ENCODE data around the gene TET2.

The TET2 gene

GRCh38 chr4:105246712-105247111 is 100.0 kb downstream of the TET2 start:
- peaks cover 22% of the 10 kb centered on the region for H3K36me3 Mint-ChIP-seq (ENCODE audit: low read depth)
- H3K27ac Mint-ChIP-seq, result no peak overlapping the region
- H3K27me3 Mint-ChIP-seq (ENCODE audit: low read depth), result no peaks in the 10 kb centered on the region
- H3K4me1 Mint-ChIP-seq (ENCODE audit: low read depth), result no peaks in the 10 kb centered on the region
- no peak for DNase-seq (ENCODE audit: low spot score)
- no peaks in the 10 kb centered on the region for H3K9me3 Mint-ChIP-seq
- no peak overlapping the region for H3K4me3 Mint-ChIP-seq

GRCh38 chr4:105248613-105249012 is 101.9 kb downstream of the TET2 start:
- Mint-ChIP-seq H3K4me3 (no peak overlapping the region), H3K27me3 (ENCODE audit: low read depth) (no peaks in the 10 kb centered on the region), H3K36me3 (ENCODE audit: low read depth) (peaks cover 28% of the 10 kb centered on the region), H3K4me1 (ENCODE audit: low read depth) (no peaks in the 10 kb centered on the region), H3K9me3 (peaks cover 10% of the 10 kb centered on the region), H3K27ac (no peak overlapping the region)
- DNase-seq (ENCODE audit: low spot score), result no peak

- no peak for DNase-seq (ENCODE audit: low spot score)
- peaks cover 42% of the 10 kb centered on the region for H3K36me3 Mint-ChIP-seq (ENCODE audit: low read depth)
- H3K9me3 Mint-ChIP-seq, result peaks cover 15% of the 10 kb centered on the region
- H3K4me3 Mint-ChIP-seq, result no peak overlapping the region
- H3K27ac Mint-ChIP-seq, result no peak overlapping the region
- no peaks in the 10 kb centered on the region for H3K4me1 Mint-ChIP-seq (ENCODE audit: low read depth)
- H3K27me3 Mint-ChIP-seq (ENCODE audit: low read depth), result no peaks in the 10 kb centered on the region
These were observed 111.3 kb downstream of the TET2 start for GRCh38 chr4:105257817-105258495.

GRCh38 chr4:105265689-105266088 is 119.0 kb downstream of the TET2 start:
- H3K36me3 Mint-ChIP-seq (ENCODE audit: low read depth), result peaks cover 65% of the 10 kb centered on the region
- H3K4me3 Mint-ChIP-seq, result no peak overlapping the region
- no peak overlapping the region for H3K27ac Mint-ChIP-seq
- DNase-seq (ENCODE audit: low spot score), result no peak
- H3K9me3 Mint-ChIP-seq, result peaks cover 4% of the 10 kb centered on the region
- no peaks in the 10 kb centered on the region for H3K27me3 Mint-ChIP-seq (ENCODE audit: low read depth)
- H3K4me1 Mint-ChIP-seq (ENCODE audit: low read depth), result no peaks in the 10 kb centered on the region

- Mint-ChIP-seq H3K27ac (no peak overlapping the region), H3K4me3 (no peak overlapping the region), H3K9me3 (peaks cover 4% of the 10 kb centered on the region), H3K4me1 (ENCODE audit: low read depth) (peaks cover 9% of the 10 kb centered on the region), H3K27me3 (ENCODE audit: low read depth) (no peaks in the 10 kb centered on the region), H3K36me3 (ENCODE audit: low read depth) (peaks cover 71% of the 10 kb centered on the region)
- DNase-seq (ENCODE audit: low spot score), result no peak
These were observed 120.6 kb downstream of the TET2 start for GRCh38 chr4:105267280-105267679.

GRCh38 chr4:105272002-105272401 is 125.3 kb downstream of the TET2 start:
- peaks cover 14% of the 10 kb centered on the region for H3K4me1 Mint-ChIP-seq (ENCODE audit: low read depth)
- no peak for DNase-seq (ENCODE audit: low spot score)
- H3K27me3 Mint-ChIP-seq (ENCODE audit: low read depth), result no peaks in the 10 kb centered on the region
- H3K4me3 Mint-ChIP-seq, result no peak overlapping the region
- peaks cover 76% of the 10 kb centered on the region for H3K36me3 Mint-ChIP-seq (ENCODE audit: low read depth)
- H3K9me3 Mint-ChIP-seq, result peaks cover 4% of the 10 kb centered on the region
- no peak overlapping the region for H3K27ac Mint-ChIP-seq

GRCh38 chr4:105273230-105273629 is 126.6 kb downstream of the TET2 start:
- no peaks in the 10 kb centered on the region for H3K27me3 Mint-ChIP-seq (ENCODE audit: low read depth)
- H3K4me3 Mint-ChIP-seq, result no peak overlapping the region
- H3K27ac Mint-ChIP-seq, result no peak overlapping the region
- no peak for DNase-seq (ENCODE audit: low spot score)
- H3K9me3 Mint-ChIP-seq, result peaks cover 4% of the 10 kb centered on the region
- peaks cover 75% of the 10 kb centered on the region for H3K36me3 Mint-ChIP-seq (ENCODE audit: low read depth)
- peaks cover 14% of the 10 kb centered on the region for H3K4me1 Mint-ChIP-seq (ENCODE audit: low read depth)

- Mint-ChIP-seq H3K27me3 (ENCODE audit: low read depth) (no peaks in the 10 kb centered on the region), H3K36me3 (ENCODE audit: low read depth) (peaks cover 68% of the 10 kb centered on the region), H3K4me1 (ENCODE audit: low read depth) (peaks cover 15% of the 10 kb centered on the region), H3K9me3 (peaks cover 1% of the 10 kb centered on the region), H3K27ac (no peak overlapping the region), H3K4me3 (no peak overlapping the region)
- DNase-seq (ENCODE audit: low spot score), result no peak
These were observed 127.4 kb downstream of the TET2 start for GRCh38 chr4:105274090-105274489.

- Mint-ChIP-seq H3K4me1 (ENCODE audit: low read depth) (peaks cover 15% of the 10 kb centered on the region), H3K4me3 (no peak overlapping the region), H3K36me3 (ENCODE audit: low read depth) (peaks cover 64% of the 10 kb centered on the region), H3K27me3 (ENCODE audit: low read depth) (no peaks in the 10 kb centered on the region), H3K27ac (no peak overlapping the region), H3K9me3 (no peaks in the 10 kb centered on the region)
- DNase-seq (ENCODE audit: low spot score), result no peak
These were observed 127.8 kb downstream of the TET2 start for GRCh38 chr4:105274504-105274903.

- Mint-ChIP-seq H3K4me1 (ENCODE audit: low read depth) (peaks cover 13% of the 10 kb centered on the region), H3K27ac (no peak overlapping the region), H3K4me3 (no peak overlapping the region), H3K9me3 (no peaks in the 10 kb centered on the region), H3K27me3 (ENCODE audit: low read depth) (no peaks in the 10 kb centered on the region), H3K36me3 (ENCODE audit: low read depth) (peaks cover 46% of the 10 kb centered on the region)
- DNase-seq (ENCODE audit: low spot score), result no peak
These were observed 129.9 kb downstream of the TET2 start for GRCh38 chr4:105276361-105277104.

GRCh38 chr4:105277702-105278101 is 131.0 kb downstream of the TET2 start:
- Mint-ChIP-seq H3K27ac (no peak overlapping the region), H3K4me1 (ENCODE audit: low read depth) (peaks cover 3% of the 10 kb centered on the region), H3K36me3 (ENCODE audit: low read depth) (peaks cover 37% of the 10 kb centered on the region), H3K27me3 (ENCODE audit: low read depth) (no peaks in the 10 kb centered on the region), H3K4me3 (no peak overlapping the region), H3K9me3 (no peaks in the 10 kb centered on the region)
- DNase-seq (ENCODE audit: low spot score), result no peak

- no peak overlapping the region for H3K27ac Mint-ChIP-seq
- H3K4me1 Mint-ChIP-seq (ENCODE audit: low read depth), result peaks cover 1% of the 10 kb centered on the region
- no peaks in the 10 kb centered on the region for H3K27me3 Mint-ChIP-seq (ENCODE audit: low read depth)
These were observed 132.6 kb downstream of the TET2 start for GRCh38 chr4:105279314-105279713.

GRCh38 chr4:105280338-105281123 is 133.9 kb downstream of the TET2 start:
- no peak for DNase-seq (ENCODE audit: low spot score)
- H3K27me3 Mint-ChIP-seq (ENCODE audit: low read depth), result no peaks in the 10 kb centered on the region

More at GRCh38 chr4:105279314-105279713, 132.6 kb downstream of the TET2 start:
- no peak for DNase-seq (ENCODE audit: low spot score)
- H3K9me3 Mint-ChIP-seq, result no peaks in the 10 kb centered on the region
- H3K36me3 Mint-ChIP-seq (ENCODE audit: low read depth), result peaks cover 27% of the 10 kb centered on the region
- no peak overlapping the region for H3K4me3 Mint-ChIP-seq

GRCh38 chr4:105281124-105281415 is 134.4 kb downstream of the TET2 start:
- Mint-ChIP-seq H3K4me1 (ENCODE audit: low read depth) (peaks cover 1% of the 10 kb centered on the region), H3K4me3 (no peak overlapping the region), H3K27ac (no peak overlapping the region)

More at GRCh38 chr4:105280338-105281123, 133.9 kb downstream of the TET2 start:
- Mint-ChIP-seq H3K9me3 (peaks cover 4% of the 10 kb centered on the region), H3K4me3 (no peak overlapping the region), H3K27ac (no peak overlapping the region), H3K4me1 (ENCODE audit: low read depth) (peaks cover 1% of the 10 kb centered on the region), H3K36me3 (ENCODE audit: low read depth) (peaks cover 16% of the 10 kb centered on the region)

More at GRCh38 chr4:105281124-105281415, 134.4 kb downstream of the TET2 start:
- Mint-ChIP-seq H3K9me3 (peaks cover 9% of the 10 kb centered on the region), H3K27me3 (ENCODE audit: low read depth) (no peaks in the 10 kb centered on the region), H3K36me3 (ENCODE audit: low read depth) (peaks cover 11% of the 10 kb centered on the region)
- DNase-seq (ENCODE audit: low spot score), result no peak
